ENCODE data around the gene L3MBTL4. TPM values are rescaled to one million over a fixed set of nuclear protein-coding genes. Genes with fewer than 3 reads are reported as not detected.
"Not testable (repeated sequence)": the region's sequence is repeated elsewhere in the genome, so short reads cannot be mapped to it uniquely, and the experiment has no call there.

L3MBTL4 gene
- polyA plus RNA-seq, 4 donors, result 2.6 to 6.5 (median 3.6) TPM

- Histone ChIP-seq H3K27ac (ENCODE audit: low read depth in 1 of 3, low read length in 2 of 3) (no peak overlapping the region), H3K36me3 (ENCODE audit: control insufficient read depth in 3 of 3, insufficient read depth in 2 of 3, low read depth in 1 of 3, low read length in 3 of 3) (no peaks in the 10 kb centered on the region), H3K4me1 (ENCODE audit: control insufficient read depth in 3 of 3, insufficient read depth in 2 of 3, low read depth in 1 of 3, low read length in 2 of 3) (no peaks in the 10 kb centered on the region), H3K9me3 (ENCODE audit: control insufficient read depth in 2 of 2, insufficient read depth in 1 of 2, low read depth in 1 of 2, low read length in 1 of 2) (no peaks in the 10 kb centered on the region), H3K27me3 (ENCODE audit: control insufficient read depth in 3 of 3, insufficient read depth in 3 of 3, low read length in 3 of 3) (peaks cover 0 to 2% (median 0%) of the 10 kb centered on the region in 3 donors), H3K4me3 (ENCODE audit: low read depth in 1 of 3, low read length in 3 of 3) (no peak overlapping the region)
- peak in 1 of 2 donors; percentile 11 for DNase-seq
- FAIRE-seq, result no peak
- 72 to 89% (median 88%) methylated on average over 8 of the region's 8 CpGs for WGBS, 3 donors
Measured at GRCh38 chr18:6401687-6402086, 13.0 kb downstream of the L3MBTL4 start.

GRCh38 chr18:6399776-6400175 lies 14.9 kb downstream of the L3MBTL4 start:
- H3K4me3 ChIP-seq (ENCODE audit: low read depth in 1 of 3, low read length in 3 of 3), result no peak overlapping the region
- H3K36me3 ChIP-seq (ENCODE audit: control insufficient read depth in 3 of 3, insufficient read depth in 2 of 3, low read depth in 1 of 3, low read length in 3 of 3), result no peaks in the 10 kb centered on the region
- no peak for DNase-seq
- H3K9me3 ChIP-seq (ENCODE audit: control insufficient read depth in 2 of 2, insufficient read depth in 1 of 2, low read depth in 1 of 2, low read length in 1 of 2), result no peaks in the 10 kb centered on the region
- WGBS, 3 donors, result 73 to 84% (median 74%) methylated on average over 1 of the region's 1 CpG
- H3K27ac ChIP-seq (ENCODE audit: low read depth in 1 of 3, low read length in 2 of 3), result no peak overlapping the region
- peaks cover 0 to 2% (median 0%) of the 10 kb centered on the region in 3 donors for H3K27me3 ChIP-seq (ENCODE audit: control insufficient read depth in 3 of 3, insufficient read depth in 3 of 3, low read length in 3 of 3)
- no peaks in the 10 kb centered on the region for H3K4me1 ChIP-seq (ENCODE audit: control insufficient read depth in 3 of 3, insufficient read depth in 2 of 3, low read depth in 1 of 3, low read length in 2 of 3)
- FAIRE-seq, result no peak

- Histone ChIP-seq H3K4me1 (ENCODE audit: control insufficient read depth in 3 of 3, insufficient read depth in 2 of 3, low read depth in 1 of 3, low read length in 2 of 3) (no peaks in the 10 kb centered on the region), H3K9me3 (ENCODE audit: control insufficient read depth in 2 of 2, insufficient read depth in 1 of 2, low read depth in 1 of 2, low read length in 1 of 2) (no peaks in the 10 kb centered on the region), H3K27me3 (ENCODE audit: control insufficient read depth in 3 of 3, insufficient read depth in 3 of 3, low read length in 3 of 3) (peaks cover 0 to 2% (median 0%) of the 10 kb centered on the region in 3 donors), H3K4me3 (ENCODE audit: low read depth in 1 of 3, low read length in 3 of 3) (no peak overlapping the region), H3K36me3 (ENCODE audit: control insufficient read depth in 3 of 3, insufficient read depth in 2 of 3, low read depth in 1 of 3, low read length in 3 of 3) (no peaks in the 10 kb centered on the region), H3K27ac (ENCODE audit: low read depth in 1 of 3, low read length in 2 of 3) (no peak overlapping the region)
- FAIRE-seq, result no peak
- 72 to 85% (median 82%) methylated on average over 6 of the region's 6 CpGs for whole genome bisulfite sequencing, 3 donors
- DNase-seq, result no peak
Measured at GRCh38 chr18:6397931-6398566, 16.7 kb downstream of the L3MBTL4 start.

- H3K4me3 ChIP-seq (ENCODE audit: low read depth in 1 of 3, low read length in 3 of 3), result no peak overlapping the region
- no peak overlapping the region for H3K27ac ChIP-seq (ENCODE audit: low read depth in 1 of 3, low read length in 2 of 3)
- H3K9me3 ChIP-seq (ENCODE audit: control insufficient read depth in 2 of 2, insufficient read depth in 1 of 2, low read depth in 1 of 2, low read length in 1 of 2), result no peaks in the 10 kb centered on the region
- H3K4me1 ChIP-seq (ENCODE audit: control insufficient read depth in 3 of 3, insufficient read depth in 2 of 3, low read depth in 1 of 3, low read length in 2 of 3), result no peaks in the 10 kb centered on the region
- 62 to 90% (median 76%) methylated on average over 5 of the region's 5 CpGs for WGBS, 3 donors
- no peaks in the 10 kb centered on the region for H3K36me3 ChIP-seq (ENCODE audit: control insufficient read depth in 3 of 3, insufficient read depth in 2 of 3, low read depth in 1 of 3, low read length in 3 of 3)
- peaks cover 0 to 2% (median 0%) of the 10 kb centered on the region in 3 donors for H3K27me3 ChIP-seq (ENCODE audit: control insufficient read depth in 3 of 3, insufficient read depth in 3 of 3, low read length in 3 of 3)
- DNase-seq, result no peak
- FAIRE-seq, result no peak
Measured at GRCh38 chr18:6396847-6397246, 17.9 kb downstream of the L3MBTL4 start.

GRCh38 chr18:6396276-6396675 lies 18.4 kb downstream of the L3MBTL4 start:
- H3K27me3 ChIP-seq (ENCODE audit: control insufficient read depth in 3 of 3, insufficient read depth in 3 of 3, low read length in 3 of 3), result peaks cover 0 to 2% (median 0%) of the 10 kb centered on the region in 3 donors
- H3K4me1 ChIP-seq (ENCODE audit: control insufficient read depth in 3 of 3, insufficient read depth in 2 of 3, low read depth in 1 of 3, low read length in 2 of 3), result no peaks in the 10 kb centered on the region
- DNase-seq, result no peak
- H3K36me3 ChIP-seq (ENCODE audit: control insufficient read depth in 3 of 3, insufficient read depth in 2 of 3, low read depth in 1 of 3, low read length in 3 of 3), result no peaks in the 10 kb centered on the region
- H3K4me3 ChIP-seq (ENCODE audit: low read depth in 1 of 3, low read length in 3 of 3), result no peak overlapping the region
- H3K27ac ChIP-seq (ENCODE audit: low read depth in 1 of 3, low read length in 2 of 3), result no peak overlapping the region
- 85 to 90% (median 87%) methylated on average over 2 of the region's 2 CpGs for WGBS, 3 donors
- no peaks in the 10 kb centered on the region for H3K9me3 ChIP-seq (ENCODE audit: control insufficient read depth in 2 of 2, insufficient read depth in 1 of 2, low read depth in 1 of 2, low read length in 1 of 2)
- no peak for FAIRE-seq

GRCh38 chr18:6389005-6389404 lies 25.7 kb downstream of the L3MBTL4 start:
- Histone ChIP-seq H3K27ac (ENCODE audit: low read depth in 1 of 3, low read length in 2 of 3) (no peak overlapping the region), H3K9me3 (ENCODE audit: control insufficient read depth in 2 of 2, insufficient read depth in 1 of 2, low read depth in 1 of 2, low read length in 1 of 2) (peaks cover 0 to 10% of the 10 kb centered on the region in 2 donors), H3K36me3 (ENCODE audit: control insufficient read depth in 3 of 3, insufficient read depth in 2 of 3, low read depth in 1 of 3, low read length in 3 of 3) (no peaks in the 10 kb centered on the region), H3K4me3 (ENCODE audit: low read depth in 1 of 3, low read length in 3 of 3) (no peak overlapping the region), H3K27me3 (ENCODE audit: control insufficient read depth in 3 of 3, insufficient read depth in 3 of 3, low read length in 3 of 3) (no peaks in the 10 kb centered on the region), H3K4me1 (ENCODE audit: control insufficient read depth in 3 of 3, insufficient read depth in 2 of 3, low read depth in 1 of 3, low read length in 2 of 3) (no peaks in the 10 kb centered on the region)
- FAIRE-seq (no peak), DNase-seq (no peak)
- WGBS, 3 donors, result 70 to 84% (median 72%) methylated on average over 2 of the region's 2 CpGs

GRCh38 chr18:6382963-6383362 lies 31.7 kb downstream of the L3MBTL4 start:
- 52 to 74% (median 68%) methylated on average over 7 of the region's 7 CpGs for WGBS, 3 donors
- Histone ChIP-seq H3K36me3 (ENCODE audit: control insufficient read depth in 3 of 3, insufficient read depth in 2 of 3, low read depth in 1 of 3, low read length in 3 of 3) (no peaks in the 10 kb centered on the region), H3K4me1 (ENCODE audit: control insufficient read depth in 3 of 3, insufficient read depth in 2 of 3, low read depth in 1 of 3, low read length in 2 of 3) (no peaks in the 10 kb centered on the region), H3K27me3 (ENCODE audit: control insufficient read depth in 3 of 3, insufficient read depth in 3 of 3, low read length in 3 of 3) (no peaks in the 10 kb centered on the region), H3K4me3 (ENCODE audit: low read depth in 1 of 3, low read length in 3 of 3) (no peak overlapping the region), H3K27ac (ENCODE audit: low read depth in 1 of 3, low read length in 2 of 3) (no peak overlapping the region), H3K9me3 (ENCODE audit: control insufficient read depth in 2 of 2, insufficient read depth in 1 of 2, low read depth in 1 of 2, low read length in 1 of 2) (peaks cover 0 to 3% of the 10 kb centered on the region in 2 donors)
- no peak for DNase-seq
- FAIRE-seq, result no peak

DNA sequence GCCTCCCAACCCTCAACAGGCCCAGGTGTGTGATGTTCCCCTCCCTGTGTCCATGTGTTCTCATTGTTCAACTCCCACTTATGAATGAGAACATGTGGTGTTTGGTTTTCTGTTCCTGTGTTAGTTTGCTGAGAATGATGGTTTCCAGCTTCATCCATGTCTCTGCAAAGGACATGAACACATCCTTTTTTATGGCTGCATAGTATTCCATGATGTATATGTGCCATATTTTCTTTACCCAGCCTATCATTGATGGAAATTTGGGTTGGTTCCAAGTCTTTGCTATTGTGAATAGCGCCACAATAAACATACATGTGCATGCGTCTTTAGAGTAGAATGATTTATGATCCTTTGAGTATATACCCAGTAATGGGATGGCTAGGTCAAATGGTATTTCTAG lies 37.2 kb downstream of the L3MBTL4 start:
- H3K4me3 ChIP-seq (ENCODE audit: low read depth in 1 of 3, low read length in 3 of 3); H3K27me3 ChIP-seq (ENCODE audit: control insufficient read depth in 3 of 3, insufficient read depth in 3 of 3, low read length in 3 of 3); H3K4me1 ChIP-seq (ENCODE audit: control insufficient read depth in 3 of 3, insufficient read depth in 2 of 3, low read depth in 1 of 3, low read length in 2 of 3); DNase-seq; H3K9me3 ChIP-seq (ENCODE audit: control insufficient read depth in 2 of 2, insufficient read depth in 1 of 2, low read depth in 1 of 2, low read length in 1 of 2); FAIRE-seq; H3K36me3 ChIP-seq (ENCODE audit: control insufficient read depth in 3 of 3, insufficient read depth in 2 of 3, low read depth in 1 of 3, low read length in 3 of 3); H3K27ac ChIP-seq (ENCODE audit: low read depth in 1 of 3, low read length in 2 of 3): not testable (repeated sequence)
- 91 to 95% (median 92%) methylated on average over 2 of the region's 2 CpGs for WGBS, 3 donors

Data from small intestine (tissue), 7 donors.